HG02623 (cell line): Measurements from ENCODE around the gene EARS2.
"Not testable (repeated sequence)": the region's sequence is repeated elsewhere in the genome, so short reads cannot be mapped to it uniquely, and the experiment has no call there.

ENCODE experiments used
- ATAC-seq: cut with Tn5 transposase; IDR thresholded peaks from one replicate; pipeline ENCODE4 v1.9.1; 2021; ENCODE audit warnings: moderate library complexity; ENCODE audit not compliant: unreplicated experiment

Gene EARS2

DNA sequence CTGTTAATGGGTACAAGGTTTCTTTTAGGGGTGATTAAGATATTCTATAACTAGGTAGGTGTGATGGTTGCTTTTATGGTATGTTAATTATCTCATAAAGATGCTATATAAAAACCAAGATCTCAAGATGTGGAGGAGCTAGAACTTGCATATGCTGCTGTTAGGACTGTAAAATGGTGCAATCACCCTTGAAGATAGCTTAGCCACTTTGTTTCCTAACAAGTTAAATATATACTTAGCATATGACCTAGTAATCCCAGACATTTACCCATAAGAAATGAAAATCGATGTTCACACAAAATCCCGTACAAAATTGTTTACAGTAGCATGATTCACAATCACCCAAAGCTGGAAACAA is 71.9 kb downstream of the EARS2 start:
- no peak for ATAC-seq

DNA sequence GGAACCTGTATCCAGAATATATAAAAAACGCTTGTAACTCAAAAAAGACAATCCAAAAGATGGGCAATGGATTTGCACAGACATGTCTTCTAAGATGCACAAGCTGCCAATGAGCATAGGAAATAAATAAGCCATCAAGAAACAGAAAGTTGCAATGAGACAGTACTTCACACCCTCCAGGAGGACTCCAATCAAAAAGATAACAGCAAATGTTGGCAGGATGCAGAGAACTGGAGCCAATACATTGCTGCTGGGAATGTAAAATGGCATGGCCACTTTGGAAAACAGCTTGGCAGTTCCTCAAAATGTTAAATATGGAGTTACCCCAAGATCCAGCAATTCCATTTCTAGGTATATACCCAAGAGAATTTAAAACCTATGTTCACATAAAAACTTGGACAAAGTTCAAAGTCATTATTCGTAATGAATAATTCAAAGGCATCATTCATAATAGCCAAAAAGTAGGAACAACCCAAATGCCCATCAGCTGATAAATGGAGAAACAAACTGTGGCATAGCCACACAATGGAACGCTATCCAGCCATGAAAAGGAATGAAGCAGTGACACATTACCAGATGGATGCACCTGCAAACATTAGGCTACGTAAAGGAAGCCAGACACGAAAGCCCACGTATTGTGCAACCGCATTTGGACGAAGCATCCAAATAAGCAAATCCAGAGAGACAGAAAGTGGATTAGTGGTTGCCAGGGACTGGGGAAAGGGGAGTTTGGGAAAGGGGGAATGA is 72.5 kb downstream of the EARS2 start:
- ATAC-seq = no peak

DNA sequence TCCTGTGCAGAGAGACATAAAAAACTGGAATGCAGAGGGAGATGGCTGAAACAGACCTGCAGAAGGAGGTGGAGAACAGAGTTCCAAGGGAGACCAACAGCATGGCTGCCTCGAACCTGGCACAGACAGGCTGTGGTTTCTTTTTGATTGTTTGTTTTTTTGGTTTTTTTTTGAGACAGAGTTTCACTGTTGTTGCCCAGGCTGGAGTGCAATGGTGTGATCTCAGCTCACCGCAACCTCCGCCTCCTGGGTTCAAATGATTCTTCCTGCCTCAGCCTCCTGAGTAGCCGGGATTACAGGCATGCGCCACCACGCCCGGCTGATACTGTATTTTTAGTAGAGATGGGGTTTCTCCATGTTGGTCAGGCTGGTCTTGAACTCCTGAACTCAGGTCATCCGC is 73.7 kb downstream of the EARS2 start:
- ATAC-seq = not testable (repeated sequence)

DNA sequence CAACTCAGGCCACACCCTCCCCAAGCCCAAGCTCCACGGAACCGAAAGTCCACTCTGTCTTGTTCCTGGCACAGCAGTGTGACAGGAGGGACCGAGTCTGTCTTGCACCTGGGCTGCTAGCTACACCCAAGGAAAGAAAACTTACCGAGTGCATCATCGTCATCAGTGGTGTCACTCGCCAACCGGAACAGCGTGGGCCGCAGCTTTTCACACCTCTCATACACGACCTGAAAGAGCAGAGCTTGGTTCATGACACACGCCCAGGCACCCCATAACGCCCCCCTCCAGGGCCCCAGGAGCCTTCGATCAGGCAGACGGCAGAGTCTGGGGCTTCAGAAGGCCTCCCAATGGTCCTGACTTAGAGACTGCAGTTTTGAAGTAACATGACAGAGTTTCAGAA is 74.4 kb downstream of the EARS2 start:
- ATAC-seq = no peak

DNA sequence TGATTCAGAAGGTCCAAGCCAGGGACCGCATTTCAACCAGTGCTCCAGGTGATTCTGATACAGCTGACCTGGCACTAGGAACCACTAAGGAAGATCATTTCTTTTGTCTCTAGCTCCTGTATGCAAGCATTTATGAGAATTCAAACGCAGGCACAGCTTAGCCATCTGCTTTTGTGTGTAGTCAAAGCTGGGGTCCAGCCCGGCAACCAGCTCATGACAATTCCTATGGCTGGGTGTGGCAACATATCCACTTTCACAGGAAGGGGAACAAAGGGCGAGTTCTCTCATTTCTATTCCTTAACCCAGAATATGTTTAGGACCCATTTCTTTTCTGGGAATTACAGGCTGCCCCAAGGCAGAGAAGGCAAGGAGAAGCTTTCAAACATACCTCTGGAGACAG is 76.9 kb downstream of the EARS2 start:
- ATAC-seq = no peak

DNA sequence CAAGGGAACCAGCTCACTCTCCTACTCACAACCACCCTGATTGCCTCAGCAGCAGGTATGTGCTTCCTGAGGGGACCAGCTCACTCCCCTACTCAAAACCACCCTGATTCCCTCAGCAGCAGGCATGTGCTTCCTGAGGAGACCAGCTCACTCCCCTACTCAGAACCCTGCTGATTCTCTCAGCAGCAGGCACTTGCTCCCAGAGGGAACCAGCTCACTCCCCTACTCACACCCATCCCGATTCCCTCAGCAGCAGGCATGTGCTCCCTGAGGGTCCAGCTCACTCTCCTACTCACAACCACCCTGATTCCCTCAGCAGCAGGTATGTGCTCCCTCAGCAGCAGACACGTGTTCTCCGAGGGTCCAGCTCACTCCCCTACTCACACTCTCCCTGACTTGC is 78.0 kb downstream of the EARS2 start:
- no peak for ATAC-seq

DNA sequence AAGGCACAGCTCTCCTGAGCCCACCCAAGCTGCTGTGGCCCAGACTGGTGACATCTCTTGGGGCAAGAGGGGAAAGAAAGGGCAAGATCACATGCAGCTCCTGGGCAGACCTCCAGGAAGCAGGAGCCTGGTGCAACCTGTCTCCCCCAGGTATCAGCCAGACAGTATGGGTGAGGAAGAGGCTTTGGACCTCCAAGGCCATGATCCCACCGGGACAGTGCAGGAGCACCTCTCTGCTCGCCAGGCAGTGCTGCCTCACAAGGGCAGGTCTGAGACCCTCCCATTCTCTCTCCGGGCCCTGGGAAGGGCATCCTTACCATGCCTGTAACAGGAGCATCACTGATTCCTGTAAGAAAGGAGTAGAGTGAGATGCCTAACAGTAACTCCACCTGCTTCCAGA is 78.6 kb downstream of the EARS2 start:
- no peak for ATAC-seq

DNA sequence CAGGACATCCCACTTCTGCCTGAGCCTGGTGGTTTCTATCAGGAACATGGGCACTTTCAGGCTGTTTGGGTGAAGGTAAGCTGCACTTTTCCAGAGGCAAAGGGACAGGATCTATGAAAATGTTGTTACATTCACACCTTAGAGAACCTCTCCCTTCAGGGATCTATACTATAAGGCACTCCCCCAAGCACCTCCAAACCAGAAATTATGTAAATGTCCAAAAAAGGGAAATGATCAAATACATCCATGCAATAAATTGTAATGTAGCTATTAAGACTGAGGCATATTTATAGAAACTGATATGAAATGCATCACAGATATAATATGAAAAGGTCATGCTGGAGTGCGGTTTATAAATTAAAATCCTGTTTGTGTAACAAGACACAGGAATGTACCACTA is 80.9 kb downstream of the EARS2 start:
- no peak for ATAC-seq
